GM21619 (cell line): ENCODE results near the gene NOLC1.
"Not testable (repeated sequence)": the region's sequence is repeated elsewhere in the genome, so short reads cannot be mapped to it uniquely, and the experiment has no call there.

Source experiments
- ATAC-seq: cut with Tn5 transposase; IDR thresholded peaks from one replicate; pipeline ENCODE4 v1.9.1; 2021; ENCODE audit not compliant: unreplicated experiment

NOLC1 gene

DNA sequence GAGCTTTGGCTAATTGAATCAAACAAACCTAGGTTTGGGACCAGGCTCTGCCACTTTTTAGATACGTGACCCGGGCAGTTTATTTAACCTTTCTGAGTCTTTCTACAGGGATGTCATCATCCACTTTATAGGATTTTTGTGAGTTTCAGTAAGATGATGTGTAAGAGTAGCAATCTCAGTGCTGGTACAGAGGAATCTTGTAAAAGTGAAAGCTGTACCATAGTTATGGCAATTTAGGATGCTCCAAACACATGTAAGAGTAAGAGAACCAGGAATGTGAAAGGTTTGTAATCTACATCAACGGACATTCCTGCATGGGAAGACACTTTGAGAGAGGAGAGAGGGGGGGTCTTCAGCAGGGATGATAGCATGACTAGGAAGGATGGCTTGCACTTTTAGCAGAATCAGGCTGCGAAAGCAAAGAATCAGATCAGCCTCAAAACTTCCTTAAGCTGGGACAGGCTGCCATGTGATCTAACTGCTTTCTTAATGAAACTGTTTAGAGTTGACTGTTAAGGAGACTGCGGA is 968 bp downstream of the NOLC1 start:
- no peak for ATAC-seq

DNA sequence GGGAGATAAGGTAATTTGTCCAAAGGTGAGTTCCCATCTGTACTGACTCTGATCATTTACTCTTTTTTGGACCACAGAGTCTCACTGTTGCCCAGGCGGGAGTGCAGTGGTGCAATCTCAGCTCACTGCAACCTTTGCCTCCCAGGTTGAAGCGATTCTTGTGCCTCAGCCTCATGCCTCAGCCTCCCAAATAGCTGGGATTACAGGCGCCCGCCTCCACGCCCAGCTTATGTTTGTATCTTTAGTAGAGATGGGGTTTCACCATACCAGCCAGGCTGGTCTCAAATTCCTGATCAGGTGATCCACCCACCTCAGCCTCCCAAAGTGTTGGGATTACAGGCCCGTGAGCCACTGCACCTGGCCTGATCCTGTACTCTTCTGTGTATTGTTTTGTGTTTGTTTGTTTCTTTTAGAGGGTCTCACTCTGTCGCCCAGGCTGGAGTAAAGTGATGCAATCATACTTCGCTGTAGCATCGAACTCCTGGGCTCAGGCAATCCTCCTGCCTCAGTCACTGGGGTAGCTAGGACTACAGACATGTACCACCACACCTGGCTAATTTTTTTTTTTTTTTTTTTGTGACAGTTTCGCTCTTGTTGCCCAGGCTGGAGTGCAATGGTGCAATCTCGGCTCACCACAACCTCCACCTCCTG is 2.4 kb downstream of the NOLC1 start:
- ATAC-seq = no peak

DNA sequence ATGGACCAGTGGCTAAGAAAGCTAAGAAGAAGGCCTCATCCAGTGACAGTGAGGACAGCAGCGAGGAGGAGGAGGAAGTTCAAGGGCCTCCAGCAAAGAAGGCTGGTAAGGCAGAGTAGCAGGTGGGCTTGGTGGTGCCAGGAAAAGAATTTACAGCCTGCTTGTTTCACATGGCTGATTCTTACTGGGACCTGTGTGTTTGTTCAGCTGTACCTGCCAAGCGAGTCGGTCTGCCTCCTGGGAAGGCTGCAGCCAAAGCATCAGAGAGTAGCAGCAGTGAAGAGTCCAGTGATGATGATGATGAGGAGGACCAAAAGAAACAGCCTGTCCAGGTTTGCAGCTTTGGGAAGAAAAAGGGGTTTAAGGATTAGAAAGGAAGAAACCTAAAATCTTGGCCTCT is 5.0 kb downstream of the NOLC1 start:
- no peak for ATAC-seq

DNA sequence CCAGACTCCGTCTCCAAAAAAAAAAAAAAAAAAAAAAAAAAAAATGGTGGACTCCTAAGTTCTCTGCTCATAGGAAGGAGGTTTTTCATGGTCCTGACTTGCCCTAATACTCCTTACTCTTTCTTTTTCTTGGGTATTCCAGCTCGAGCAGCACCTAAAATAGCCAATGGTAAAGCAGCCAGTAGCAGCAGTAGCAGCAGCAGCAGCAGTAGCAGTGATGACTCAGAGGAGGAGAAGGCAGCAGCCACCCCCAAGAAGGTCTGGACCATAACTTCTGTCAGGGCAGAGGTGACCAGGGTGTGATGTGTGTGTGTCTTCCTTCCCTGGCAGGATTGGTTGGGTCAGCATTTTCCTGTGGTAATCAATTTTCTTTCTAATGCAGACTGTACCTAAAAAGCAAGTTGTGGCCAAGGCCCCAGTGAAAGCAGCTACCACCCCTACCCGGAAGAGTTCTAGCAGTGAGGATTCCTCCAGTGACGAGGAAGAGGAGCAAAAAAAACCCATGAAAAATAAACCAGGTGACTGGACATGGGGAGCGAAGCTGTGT is 6.9 kb downstream of the NOLC1 start:
- ATAC-seq = no peak

DNA sequence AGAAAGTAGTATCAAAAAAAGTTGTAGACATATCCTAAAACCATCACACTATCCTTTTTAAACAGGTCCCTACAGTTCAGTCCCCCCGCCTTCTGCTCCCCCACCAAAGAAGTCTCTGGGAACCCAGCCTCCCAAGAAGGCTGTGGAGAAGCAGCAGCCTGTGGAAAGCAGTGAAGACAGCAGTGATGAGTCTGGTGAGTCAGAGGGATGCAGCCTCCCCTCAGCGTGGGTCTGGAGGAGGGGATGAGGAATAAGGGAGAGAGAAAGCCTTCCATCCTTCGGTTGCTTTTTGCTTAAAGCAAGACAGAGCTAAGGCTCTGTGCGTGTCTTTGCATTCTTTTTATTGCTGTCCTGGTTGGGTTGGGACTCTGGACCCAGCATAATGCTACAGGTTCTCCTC is 7.6 kb downstream of the NOLC1 start:
- no peak for ATAC-seq

DNA sequence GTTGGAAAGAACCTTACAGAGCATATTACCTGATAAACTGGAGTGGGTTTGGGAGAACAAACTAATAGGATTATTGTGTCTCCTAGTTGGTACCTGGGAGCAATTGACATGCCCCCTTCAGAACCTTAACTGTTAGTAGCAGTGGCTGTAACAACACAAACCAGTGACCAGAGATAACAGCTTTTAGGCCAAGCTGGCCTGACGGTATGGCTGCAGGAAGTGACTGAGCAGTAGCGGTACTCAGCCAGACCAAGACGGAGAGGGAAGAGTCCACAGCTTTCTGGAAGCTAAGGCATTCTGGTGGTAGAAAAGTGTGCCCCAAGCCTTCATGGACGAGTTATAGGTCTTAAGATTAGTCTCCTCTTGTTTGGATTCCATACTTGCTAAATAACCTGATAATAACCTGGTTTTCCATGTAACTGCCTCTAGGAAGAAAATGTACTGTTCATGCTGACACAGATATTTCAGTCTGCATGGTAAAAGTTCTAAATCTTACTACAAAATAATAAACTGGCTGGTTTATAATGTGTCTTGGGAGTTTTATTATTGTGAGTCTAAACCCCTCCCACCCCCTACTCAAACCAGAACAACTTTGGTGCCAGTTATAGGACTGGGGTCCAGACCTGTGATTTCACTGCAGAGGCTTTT is 11.3 kb downstream of the NOLC1 start:
- no peak for ATAC-seq

DNA sequence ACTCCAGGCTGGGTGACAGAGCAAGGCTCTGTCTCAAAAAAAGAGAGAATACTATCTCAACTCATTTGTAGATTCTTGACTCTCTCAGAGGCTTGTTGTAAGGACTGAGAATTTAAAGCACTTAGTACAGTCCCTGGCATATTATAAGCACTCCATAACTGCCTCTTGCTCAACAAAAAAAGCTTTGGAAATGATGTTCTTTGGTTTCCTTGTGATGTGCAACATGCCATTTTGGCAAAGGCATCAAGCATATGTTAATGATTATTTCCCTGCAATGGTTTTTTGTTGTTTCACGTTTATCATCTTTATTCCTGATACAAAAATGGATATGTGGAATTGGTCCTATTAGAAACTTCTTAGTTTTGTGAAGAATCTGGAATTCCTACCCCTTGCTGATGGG is 15.7 kb downstream of the NOLC1 start:
- no peak for ATAC-seq

DNA sequence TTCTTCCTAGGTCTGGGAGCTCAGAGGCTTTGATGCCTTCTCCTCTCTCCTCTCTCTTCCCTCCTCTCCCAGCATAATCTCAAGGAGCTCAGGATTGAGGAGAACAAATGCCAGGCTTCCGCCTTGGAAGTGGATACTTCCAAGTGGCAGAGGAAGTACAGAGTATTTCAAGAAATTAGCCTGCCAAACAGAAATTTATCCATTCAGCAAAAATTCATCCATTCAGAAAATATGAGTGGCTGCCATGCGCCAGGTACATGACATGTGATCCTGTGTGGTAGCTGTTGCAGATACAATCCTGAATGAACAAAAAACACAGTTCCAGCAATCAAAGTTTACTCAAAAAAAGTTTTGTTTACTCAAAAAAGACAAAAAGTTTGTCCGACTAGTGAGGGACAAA is 18.4 kb downstream of the NOLC1 start:
- ATAC-seq = no peak

DNA sequence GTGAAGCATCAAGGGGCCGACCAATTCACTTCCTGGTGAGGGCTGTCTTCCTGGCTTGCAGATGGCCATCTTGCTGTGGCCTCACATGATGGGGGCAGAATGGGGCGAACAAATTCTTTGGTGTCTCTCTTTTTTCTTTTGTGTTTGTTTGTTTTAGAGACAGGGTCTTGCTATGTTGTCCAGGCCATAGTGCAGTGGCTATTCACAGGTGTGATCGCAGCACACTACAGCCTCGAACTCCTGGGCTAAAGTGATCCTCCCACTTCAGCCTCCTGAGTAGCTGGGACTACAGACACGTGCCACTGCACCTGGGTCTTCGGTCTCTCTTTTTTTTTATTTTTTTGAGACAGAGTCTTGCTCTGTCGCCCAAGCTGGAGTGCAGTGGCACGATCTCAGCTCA is 20.1 kb downstream of the NOLC1 start:
- ATAC-seq = no peak

DNA sequence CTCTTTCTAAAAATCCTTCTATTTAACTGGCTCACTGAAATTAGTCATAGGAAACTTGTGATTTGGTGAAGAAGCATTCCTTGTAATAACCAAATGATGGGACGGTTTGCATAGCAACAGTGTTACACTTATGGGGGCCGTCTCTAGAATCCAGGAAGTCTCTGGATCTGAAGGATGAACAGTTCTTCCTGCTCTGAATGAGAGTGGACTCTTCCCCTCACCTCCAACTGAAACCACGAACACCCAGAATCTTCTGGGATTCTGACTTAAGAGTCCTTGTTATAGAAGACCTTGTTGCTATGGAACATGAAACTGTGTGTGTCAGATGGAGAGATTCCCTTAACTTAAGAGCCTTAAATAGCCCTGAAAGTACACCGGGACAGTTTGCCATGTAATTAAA is 23.2 kb downstream of the NOLC1 start:
- no peak for ATAC-seq

DNA sequence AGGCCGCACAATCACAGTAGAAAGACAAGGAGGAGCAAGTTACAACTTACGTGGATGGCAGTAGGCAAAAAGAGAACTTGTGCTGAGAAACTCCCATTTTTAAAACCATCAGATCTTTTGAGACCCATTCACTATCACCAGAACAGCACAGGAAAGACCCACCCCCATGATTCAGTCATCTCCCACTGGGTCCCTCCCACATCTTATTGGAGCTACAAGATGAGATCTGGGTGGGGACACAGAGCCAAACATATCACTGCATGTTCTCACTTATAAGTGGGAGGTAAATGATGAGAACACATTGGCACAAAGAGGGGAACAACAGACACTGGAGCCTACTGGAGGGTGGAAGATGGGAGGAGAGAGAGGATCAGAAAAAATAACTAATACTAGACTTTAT is 32.4 kb downstream of the NOLC1 start:
- no peak for ATAC-seq

DNA sequence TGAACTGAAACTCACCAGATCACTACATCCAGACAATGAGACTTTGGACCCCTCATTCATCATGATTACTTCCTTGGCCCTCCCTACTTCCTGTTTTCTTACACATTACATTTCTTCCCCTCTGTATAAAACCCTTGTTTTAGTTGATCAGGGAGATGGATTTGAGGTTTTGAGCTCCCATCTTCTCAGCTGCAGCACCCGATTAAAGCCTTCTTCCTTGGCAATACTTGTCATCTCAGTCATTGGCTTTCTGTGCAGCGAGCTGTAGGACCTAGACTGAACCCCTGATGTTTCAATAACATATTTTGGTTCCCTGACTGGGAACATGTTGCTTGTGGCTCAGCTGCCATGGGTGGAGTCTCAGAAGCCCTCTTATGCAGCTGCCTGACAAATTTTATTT is 33.1 kb downstream of the NOLC1 start:
- ATAC-seq = no peak

DNA sequence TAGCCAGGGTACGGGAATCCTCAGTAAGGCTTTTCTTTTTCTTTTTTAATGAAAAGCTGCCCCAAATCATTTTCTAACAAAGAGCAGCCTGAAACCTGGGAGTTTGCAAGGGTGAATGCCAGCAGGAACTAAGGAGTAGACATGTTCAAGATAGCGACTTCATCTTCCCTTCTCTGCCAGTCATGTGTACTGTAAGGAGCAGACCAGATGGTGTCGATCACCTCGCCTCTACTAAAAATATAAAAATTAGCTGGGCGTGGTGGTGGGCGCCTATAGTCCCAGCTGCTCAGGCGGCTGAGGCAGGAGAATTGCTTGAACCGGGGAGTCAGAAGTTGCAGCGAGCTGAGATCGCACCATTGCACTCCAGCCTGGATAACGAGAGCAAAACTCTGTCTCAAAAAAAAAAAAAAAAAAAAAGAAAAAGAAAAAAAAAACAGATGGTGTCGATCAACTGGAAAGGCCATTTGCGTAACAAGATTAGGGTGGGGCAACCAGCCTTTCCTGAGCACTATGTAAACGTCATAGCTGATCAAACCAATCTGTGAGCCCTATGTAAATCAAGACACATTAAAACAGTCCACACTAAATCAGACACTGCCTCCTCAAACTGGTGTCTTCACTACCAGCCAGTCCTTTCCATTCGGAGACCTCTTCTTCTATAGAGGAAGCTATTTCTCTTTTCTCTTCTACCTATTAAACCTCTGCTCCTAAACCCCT is 33.8 kb downstream of the NOLC1 start:
- no peak for ATAC-seq

DNA sequence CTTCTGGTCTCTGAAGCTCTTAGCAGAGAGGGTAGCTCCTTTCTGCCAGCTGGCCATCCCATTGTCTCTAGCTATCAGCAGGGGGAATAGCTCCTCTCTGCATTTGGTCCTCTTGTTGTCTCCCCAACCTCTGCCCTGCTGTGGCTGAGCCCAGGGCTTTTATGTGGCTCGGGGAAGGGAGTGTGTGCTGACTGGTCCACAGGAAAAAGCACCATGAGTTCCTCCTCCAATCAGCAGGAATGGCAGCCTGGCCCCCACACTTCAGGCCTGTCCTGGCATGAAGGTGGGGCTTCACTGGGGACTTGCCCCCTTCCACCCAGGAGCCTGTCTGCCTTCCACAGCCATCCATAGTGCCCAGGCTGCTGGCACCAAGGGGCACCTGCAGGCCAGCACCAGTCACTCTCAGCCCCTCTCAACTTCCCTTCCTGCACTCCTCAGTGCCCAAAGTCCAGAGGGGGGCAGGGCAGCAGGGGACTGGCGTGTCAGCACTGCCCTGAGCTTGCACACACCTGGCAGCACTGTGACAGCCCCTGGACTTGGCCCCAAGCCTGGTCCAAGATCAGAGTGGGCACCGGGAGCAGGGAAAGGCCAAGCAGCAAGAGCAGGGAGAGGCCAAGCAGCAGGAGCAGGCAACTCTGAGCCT is 36.2 kb downstream of the NOLC1 start:
- no peak for ATAC-seq

DNA sequence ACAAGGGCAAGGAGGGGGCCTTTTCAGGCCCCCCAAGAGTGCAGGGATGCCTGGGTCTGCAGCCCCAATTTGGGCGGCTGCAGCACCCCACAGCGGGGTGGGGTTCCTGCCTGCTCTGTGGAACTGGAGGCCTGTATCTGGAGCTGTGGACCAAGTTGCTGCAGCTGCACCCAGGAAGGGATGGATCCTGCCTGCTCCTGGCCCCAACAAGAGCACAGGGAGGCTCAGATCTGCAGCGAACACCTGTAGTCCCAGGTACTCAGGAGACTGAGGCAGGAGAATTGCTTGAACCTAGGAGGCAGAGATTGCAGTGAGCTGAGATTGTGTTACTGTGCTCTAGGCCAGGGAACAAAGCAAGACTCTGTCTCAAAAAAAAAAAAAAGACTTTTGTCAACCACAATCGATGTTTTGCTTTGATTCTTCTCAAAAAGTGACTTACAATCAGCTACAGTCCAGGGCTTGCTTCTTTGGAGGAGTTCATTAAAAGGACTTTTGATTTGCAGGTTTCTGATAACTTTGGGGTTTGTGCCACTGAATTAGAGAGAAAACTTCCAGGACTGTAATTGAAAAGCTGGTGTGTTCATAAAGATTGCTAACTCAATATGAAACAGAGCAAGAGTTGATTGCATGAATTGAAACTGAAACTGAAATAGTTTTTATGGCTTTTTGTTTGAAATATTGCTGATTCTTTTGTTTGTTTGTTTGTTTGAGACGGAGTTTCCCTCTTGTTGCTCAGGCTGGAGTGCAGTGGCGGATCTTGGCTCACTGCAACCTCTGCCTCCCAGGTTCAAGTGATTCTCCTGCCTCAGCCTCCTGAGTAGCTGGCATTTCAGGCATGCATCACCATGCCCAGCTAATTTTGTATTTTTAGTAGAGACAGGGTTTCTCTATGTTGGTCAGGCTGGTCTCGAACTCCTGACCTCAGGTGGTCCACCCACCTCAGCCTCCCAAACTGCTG is 37.0 kb downstream of the NOLC1 start:
- not testable (repeated sequence) for ATAC-seq

DNA sequence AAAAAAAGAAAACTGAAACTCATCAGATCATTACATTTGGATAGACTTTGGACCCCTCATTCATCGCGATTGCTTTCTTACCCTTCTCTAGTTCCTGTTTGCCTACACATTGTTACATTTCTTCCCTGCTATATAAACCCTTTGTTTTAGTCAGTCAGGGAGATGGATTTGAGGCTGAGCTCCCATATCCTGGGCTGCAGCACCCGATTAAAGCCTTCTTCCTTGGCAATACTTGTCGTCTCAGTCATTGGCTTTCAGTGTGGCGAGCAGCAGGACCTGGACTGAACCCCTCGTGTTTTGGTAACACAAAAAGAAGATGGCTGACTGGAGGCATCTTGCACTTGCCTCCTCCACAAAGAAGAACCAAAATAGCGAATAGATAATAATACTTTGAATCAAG is 39.8 kb downstream of the NOLC1 start:
- no peak for ATAC-seq

DNA sequence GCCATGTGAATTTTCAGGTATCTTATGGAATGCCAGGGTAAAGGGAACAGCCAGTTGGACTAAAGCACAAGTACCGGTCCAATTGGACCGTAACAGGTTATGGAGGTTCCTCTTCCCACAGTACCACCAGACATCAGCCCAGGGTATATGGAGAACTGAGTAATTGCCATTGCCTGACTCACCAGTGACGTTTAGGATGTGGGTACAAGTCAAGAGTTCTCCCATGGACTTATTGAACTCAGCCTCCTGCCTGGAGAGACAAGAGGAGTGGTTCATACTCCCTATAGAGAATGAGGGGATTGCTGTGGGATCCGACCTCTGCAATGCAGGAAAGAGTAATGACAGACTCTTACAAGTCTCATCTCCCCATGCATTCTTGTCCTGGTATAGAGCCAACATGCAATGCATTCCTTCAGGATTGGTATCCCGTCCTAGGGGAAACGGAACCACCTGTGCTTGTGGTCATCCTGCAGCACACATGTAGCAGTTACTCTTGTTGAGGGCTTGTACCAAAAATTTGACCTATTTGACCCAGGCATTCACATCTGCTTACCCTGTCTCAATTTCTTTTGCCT is 43.2 kb downstream of the NOLC1 start:
- ATAC-seq = no peak

DNA sequence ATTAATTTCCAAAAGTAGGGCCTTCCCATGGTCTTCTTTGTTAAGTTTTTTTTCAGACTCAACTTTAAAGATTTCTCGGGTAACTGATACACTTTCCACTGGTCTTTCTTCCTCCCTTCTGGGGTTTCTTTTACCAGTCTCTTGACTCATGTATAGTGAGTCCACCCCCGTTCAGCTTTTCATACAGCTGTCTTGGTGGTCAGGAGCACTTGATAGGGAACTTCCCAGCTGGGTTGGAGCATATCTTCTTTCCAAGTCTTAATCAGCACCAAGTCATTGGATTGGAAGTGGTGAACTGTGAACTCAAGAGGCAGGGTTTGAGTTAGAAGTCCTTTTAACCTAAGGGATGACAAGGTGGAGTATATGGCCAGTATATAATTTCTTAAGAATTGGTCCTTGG is 44.7 kb downstream of the NOLC1 start:
- ATAC-seq = no peak

DNA sequence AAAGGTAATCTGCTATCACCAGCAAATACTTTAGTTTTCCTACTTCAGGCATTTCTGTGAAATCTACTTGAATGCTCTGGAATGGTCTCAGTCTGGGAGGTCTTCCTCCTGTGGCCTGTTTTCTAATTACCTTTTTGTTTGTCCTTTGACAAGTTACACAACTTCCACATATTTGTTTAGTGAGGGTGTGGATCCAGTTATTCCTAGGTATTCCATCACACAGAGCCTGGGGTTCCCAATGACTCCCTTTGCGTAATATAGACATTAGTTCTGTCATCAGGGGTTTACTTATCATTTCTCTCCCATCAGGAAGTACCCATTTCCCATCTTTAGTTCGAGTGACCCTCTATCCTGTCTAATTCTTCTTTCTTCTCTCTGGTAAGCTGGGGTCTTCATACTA is 45.8 kb downstream of the NOLC1 start:
- ATAC-seq = no peak
